ENCODE data around the gene MMP24. TPM values are rescaled to one million over a fixed set of nuclear protein-coding genes. Genes with fewer than 3 reads are reported as not detected.

Gene MMP24
- total and polyA plus RNA-seq, 8 donors = 2.0 to 7.3 (median 5.0) TPM

- FAIRE-seq (no peak), ATAC-seq (no peak), DNase-seq (peak in 1 of 6 donors; percentile 60)
- intact Hi-C loops (cut with DNase I) = no loop called here
- TF ChIP-seq, protein P1, sequence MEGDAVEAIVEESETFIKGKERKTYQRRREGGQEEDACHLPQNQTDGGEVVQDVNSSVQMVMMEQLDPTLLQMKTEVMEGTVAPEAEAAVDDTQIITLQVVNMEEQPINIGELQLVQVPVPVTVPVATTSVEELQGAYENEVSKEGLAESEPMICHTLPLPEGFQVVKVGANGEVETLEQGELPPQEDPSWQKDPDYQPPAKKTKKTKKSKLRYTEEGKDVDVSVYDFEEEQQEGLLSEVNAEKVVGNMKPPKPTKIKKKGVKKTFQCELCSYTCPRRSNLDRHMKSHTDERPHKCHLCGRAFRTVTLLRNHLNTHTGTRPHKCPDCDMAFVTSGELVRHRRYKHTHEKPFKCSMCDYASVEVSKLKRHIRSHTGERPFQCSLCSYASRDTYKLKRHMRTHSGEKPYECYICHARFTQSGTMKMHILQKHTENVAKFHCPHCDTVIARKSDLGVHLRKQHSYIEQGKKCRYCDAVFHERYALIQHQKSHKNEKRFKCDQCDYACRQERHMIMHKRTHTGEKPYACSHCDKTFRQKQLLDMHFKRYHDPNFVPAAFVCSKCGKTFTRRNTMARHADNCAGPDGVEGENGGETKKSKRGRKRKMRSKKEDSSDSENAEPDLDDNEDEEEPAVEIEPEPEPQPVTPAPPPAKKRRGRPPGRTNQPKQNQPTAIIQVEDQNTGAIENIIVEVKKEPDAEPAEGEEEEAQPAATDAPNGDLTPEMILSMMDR (IDR thresholded peaks at IDR 0.05) = no peak
- H3K27ac ChIP-seq = no peak overlapping the region
- H3K36me3 ChIP-seq = no peaks in the 10 kb centered on the region
- H3K27me3 ChIP-seq = no peaks in the 10 kb centered on the region
- H3K4me1 ChIP-seq = peaks cover 0 to 11% (median 0%) of the 10 kb centered on the region in 3 donors
- 75 to 78% methylated on average over 12 of the region's 12 CpGs for WGBS, 2 donors
- H3K4me3 ChIP-seq = no peak overlapping the region
- no peaks in the 10 kb centered on the region for H3K9me3 ChIP-seq
These were observed 59.8 kb downstream of the MMP24 start for GRCh38 chr20:35286077-35286898.

DNA sequence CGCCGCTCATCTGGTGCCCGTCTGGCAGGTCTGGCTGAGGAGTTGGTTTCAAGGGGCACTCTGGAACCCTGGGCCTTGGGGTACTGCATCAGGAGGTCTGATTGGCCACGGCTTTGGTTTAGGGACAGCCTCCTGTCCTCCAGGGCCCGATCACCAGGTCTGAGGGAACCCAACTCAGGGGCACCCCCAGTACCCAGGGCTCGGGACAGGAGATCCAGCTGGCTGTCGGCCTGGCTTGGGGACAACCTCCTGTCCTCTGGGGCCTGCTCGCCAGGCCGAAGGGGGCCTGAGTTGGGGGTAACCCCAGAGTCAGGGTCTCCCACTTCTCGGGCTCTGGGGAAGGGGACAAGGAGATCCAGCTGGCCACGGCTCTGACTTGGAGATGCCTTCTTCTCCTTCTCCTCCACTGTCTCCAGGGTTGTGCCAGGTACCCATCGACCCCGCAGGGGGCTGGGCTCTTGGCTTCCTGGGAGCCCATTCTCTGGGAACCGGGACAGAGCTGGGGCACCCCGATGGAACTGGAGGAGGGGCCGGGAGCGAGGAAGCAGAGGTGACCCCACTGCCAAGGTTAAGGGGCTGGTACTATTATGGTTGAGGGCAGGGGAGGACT lies 60.5 kb downstream of the MMP24 start:
- Histone ChIP-seq H3K27me3 (no peaks in the 10 kb centered on the region), H3K4me3 (no peak overlapping the region), H3K9me3 (no peaks in the 10 kb centered on the region), H3K36me3 (no peaks in the 10 kb centered on the region), H3K4me1 (peaks cover 0 to 11% (median 0%) of the 10 kb centered on the region in 3 donors), H3K27ac (no peak overlapping the region)
- intact Hi-C loops (cut with DNase I) = no loop called here
- peak in 1 of 6 donors; percentile 60 for DNase-seq
- no peak for FAIRE-seq
- no peak for ATAC-seq
- TF ChIP-seq, protein P1 (IDR thresholded peaks at IDR 0.05) = no peak
- 75 to 83% methylated on average over 16 to 17 of the region's 17 CpGs for WGBS, 2 donors

DNA sequence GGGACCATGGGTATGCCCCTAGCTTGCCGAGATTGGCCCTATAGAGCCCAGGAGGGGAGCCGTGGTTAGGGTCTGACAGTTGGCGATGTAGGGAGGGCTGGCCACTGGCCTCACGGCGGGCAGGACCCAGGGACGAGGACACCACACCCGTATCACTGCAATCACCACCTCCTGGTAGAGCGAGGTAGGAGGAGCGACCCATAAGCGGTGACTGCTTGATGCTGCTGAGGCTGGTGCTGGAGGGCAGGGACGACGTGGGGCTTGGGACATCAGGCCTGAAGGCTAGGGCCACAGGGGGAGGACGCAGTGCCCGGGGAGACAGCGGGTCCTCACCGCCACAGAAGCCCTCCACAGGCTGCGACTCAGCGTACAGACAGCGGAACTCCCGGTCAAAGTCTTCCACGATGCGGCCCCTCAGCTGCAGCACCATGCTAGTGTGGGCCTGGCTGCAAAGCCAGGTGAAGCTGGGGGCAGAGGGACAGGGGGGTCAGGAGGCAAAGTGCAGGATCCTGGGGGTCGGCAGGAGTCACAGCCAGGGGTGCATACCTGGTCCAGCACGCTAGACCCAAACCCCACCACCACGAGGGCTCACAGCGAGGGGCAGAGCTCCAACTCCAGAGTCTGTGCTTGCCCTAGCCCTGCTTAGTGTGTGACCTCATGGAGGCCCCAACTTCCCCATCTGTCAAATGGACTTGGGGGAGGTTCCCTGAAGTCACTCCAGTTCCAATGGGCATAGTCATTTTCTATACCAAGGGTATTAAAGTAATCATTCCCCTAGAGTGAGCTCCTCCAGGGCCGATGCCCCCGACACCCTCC lies 61.2 kb downstream of the MMP24 start:
- TF ChIP-seq, protein P1 (IDR thresholded peaks at IDR 0.05) = no peak

GRCh38 chr20:35288325-35289060 lies 62.0 kb downstream of the MMP24 start:
- TF ChIP-seq, protein P1 (IDR thresholded peaks at IDR 0.05) = no peak
- Histone ChIP-seq H3K9me3 (no peaks in the 10 kb centered on the region), H3K36me3 (no peaks in the 10 kb centered on the region), H3K4me1 (peaks cover 0 to 3% (median 0%) of the 10 kb centered on the region in 3 donors), H3K4me3 (no peak overlapping the region), H3K27me3 (no peaks in the 10 kb centered on the region), H3K27ac (no peak overlapping the region)
- intact Hi-C loops (cut with DNase I) = no loop called here
- peak in 1 of 6 donors; percentile 59 for DNase-seq
- FAIRE-seq = no peak
- 75 to 83% methylated on average over 19 of the region's 19 CpGs for WGBS, 2 donors
- ATAC-seq = no peak

More for the DNA sequence above, 61.2 kb downstream of the MMP24 start:
- no peaks in the 10 kb centered on the region for H3K27me3 ChIP-seq
- no peak overlapping the region for H3K4me3 ChIP-seq
- no peaks in the 10 kb centered on the region for H3K36me3 ChIP-seq
- DNase-seq (peak in 2 of 6 donors; percentile 20 to 48), FAIRE-seq (no peak), ATAC-seq (no peak)
- 72 to 88% methylated on average over 26 to 28 of the region's 28 CpGs for WGBS, 2 donors
- intact Hi-C loops (cut with DNase I) = no loop called here
- H3K9me3 ChIP-seq = no peaks in the 10 kb centered on the region
- H3K27ac ChIP-seq = no peak overlapping the region
- H3K4me1 ChIP-seq = peaks cover 0 to 8% (median 0%) of the 10 kb centered on the region in 3 donors

Measured in pancreas (tissue), 10 donors.